ENCODE data around the gene ECT2. TPM values are rescaled to one million over a fixed set of nuclear protein-coding genes. Genes with fewer than 3 reads are reported as not detected.
"Not testable (repeated sequence)": the region's sequence is repeated elsewhere in the genome, so short reads cannot be mapped to it uniquely, and the experiment has no call there.

The ECT2 gene
- total RNA-seq, 1 experiment from 2014 or later = 145 TPM

- H3K4me2 ChIP-seq = peak overlapping the region; percentile 84
- H4K20me1 ChIP-seq (ENCODE audit: insufficient read depth) = no peaks in the 10 kb centered on the region
- no peaks in the 10 kb centered on the region for H3K9me3 ChIP-seq (ENCODE audit: insufficient read depth, low read depth)
- ChIA-PET CTCF (interaction anchor here (0.6 to 3.3 kb wide), 11 partner anchors 33 to 1886 kb away, joined by 3 to 40 read pairs (median 4); partner anchors contain the start of gene NCEH1), POLR2A (ENCODE audit: unreplicated experiment) (interaction anchor here (0.5 to 1.0 kb wide), 6 partner anchors 40 to 580 kb away, joined by 3 to 24 read pairs (median 8); partner anchors contain the start of genes NCEH1 and TNFSF10)
- no peak for DNase-seq
- H3K36me3 ChIP-seq (ENCODE audit: low read depth) = peaks cover 35% of the 10 kb centered on the region
- peak overlapping the region; percentile 89 for H2AFZ ChIP-seq
- H3K27me3 ChIP-seq (ENCODE audit: insufficient read depth, low read depth) = no peaks in the 10 kb centered on the region
- BruUV-seq (replicated peaks) = no TSS peak
- H3K9me2 ChIP-seq (ENCODE audit: insufficient read depth) = no peaks in the 10 kb centered on the region
- intact Hi-C loops (cut with micrococcal nuclease; ENCODE audit: unreplicated experiment) = loop anchor here (2.0 to 5.0 kb wide), 6 partner anchors 129 to 1294 kb away; no protein-coding TSS in a partner anchor
- peak overlapping the region; percentile 98 for H3K27ac ChIP-seq
- TF ChIP-seq CTCF (conservative IDR thresholded peaks at IDR 0.05) = no peak
- no peak for TF ChIP-seq EZH2 (IDR thresholded peaks at IDR 0.05; ENCODE audit: low read depth)
- H3K4me1 ChIP-seq (replicated peaks; ENCODE audit: insufficient read depth) = peaks cover 67% of the 10 kb centered on the region
- H3K79me2 ChIP-seq (ENCODE audit: low read depth) = peaks cover 53% of the 10 kb centered on the region
- peaks cover 32% of the 10 kb centered on the region for H3F3A ChIP-seq (ENCODE audit: insufficient read depth, low read depth)
- peak overlapping the region; percentile 81 for H3K4me3 ChIP-seq
Observed at GRCh38 chr3:172751175-172751704, 714 bp downstream of the ECT2 start.

DNA sequence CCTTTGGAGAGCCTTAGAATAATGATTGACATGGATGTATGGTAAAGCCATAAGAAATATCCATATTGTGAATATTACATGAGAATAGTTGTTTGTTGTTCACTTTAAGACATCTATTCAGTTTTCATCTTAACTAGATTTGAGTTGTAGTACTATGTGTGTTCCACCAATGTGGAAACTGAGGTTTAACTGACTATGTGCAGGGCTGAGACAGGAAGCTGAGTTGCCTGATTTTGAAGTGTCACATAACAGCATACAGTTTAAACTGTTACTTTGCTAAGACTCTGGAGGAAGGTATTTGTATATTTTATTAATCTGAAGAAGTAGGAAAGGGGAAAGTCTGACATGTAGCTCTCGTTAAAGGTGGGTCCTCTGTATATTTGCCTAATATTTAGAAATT, 2.1 kb downstream of the ECT2 start:
- CTCF ChIA-PET = no interaction called here
- no peak for DNase-seq
- Histone ChIP-seq H3K36me3 (ENCODE audit: low read depth) (peaks cover 45% of the 10 kb centered on the region), H3K4me3 (peak overlapping the region; percentile 81; the same call in 1 of the 2 replicates), H3K27ac (no peak overlapping the region), H2AFZ (no peak overlapping the region), H3K79me2 (ENCODE audit: low read depth) (peaks cover 60% of the 10 kb centered on the region), H4K20me1 (ENCODE audit: insufficient read depth) (no peaks in the 10 kb centered on the region), H3K27me3 (ENCODE audit: insufficient read depth, low read depth) (no peaks in the 10 kb centered on the region), H3K4me1 (replicated peaks; ENCODE audit: insufficient read depth) (peaks cover 57% of the 10 kb centered on the region), H3F3A (ENCODE audit: insufficient read depth, low read depth) (peaks cover 41% of the 10 kb centered on the region), H3K4me2 (peak overlapping the region; percentile 84), H3K9me2 (ENCODE audit: insufficient read depth) (no peaks in the 10 kb centered on the region), H3K9me3 (ENCODE audit: insufficient read depth, low read depth) (no peaks in the 10 kb centered on the region)
- no TSS peak for BruUV-seq (replicated peaks)
- TF ChIP-seq EZH2 (IDR thresholded peaks at IDR 0.05; ENCODE audit: low read depth) (no peak), CTCF (conservative IDR thresholded peaks at IDR 0.05) (no peak)
- intact Hi-C loops (cut with micrococcal nuclease; ENCODE audit: unreplicated experiment) = loop anchor here (5.0 kb wide), 5 partner anchors 130 to 1295 kb away; no protein-coding TSS in a partner anchor
- POLR2A ChIA-PET (ENCODE audit: unreplicated experiment) = interaction anchor here (0.7 kb wide), 2 partner anchors 76 to 490 kb away, joined by 3 to 9 read pairs; no protein-coding TSS in a partner anchor

GRCh38 chr3:172753125-172753524, 2.6 kb downstream of the ECT2 start:
- H3K4me2 ChIP-seq = peak overlapping the region; percentile 84; the same call in 1 of the 2 replicates
- DNase-seq = no peak
- H3F3A ChIP-seq (ENCODE audit: insufficient read depth, low read depth) = peaks cover 36% of the 10 kb centered on the region
- POLR2A ChIA-PET (ENCODE audit: unreplicated experiment) = interaction anchor here (0.5 to 0.7 kb wide), 3 partner anchors 77 to 491 kb away, joined by 3 to 9 read pairs (median 3); no protein-coding TSS in a partner anchor
- no peaks in the 10 kb centered on the region for H3K9me2 ChIP-seq (ENCODE audit: insufficient read depth)
- no peaks in the 10 kb centered on the region for H4K20me1 ChIP-seq (ENCODE audit: insufficient read depth)
- no TSS peak for BruUV-seq (replicated peaks)
- intact Hi-C loops (cut with micrococcal nuclease; ENCODE audit: unreplicated experiment) = loop anchor here (5.0 kb wide), 5 partner anchors 131 to 1296 kb away; no protein-coding TSS in a partner anchor
- H3K79me2 ChIP-seq (ENCODE audit: low read depth) = peaks cover 60% of the 10 kb centered on the region
- CTCF ChIA-PET = no interaction called here
- H3K9me3 ChIP-seq (ENCODE audit: insufficient read depth, low read depth) = no peaks in the 10 kb centered on the region
- H2AFZ ChIP-seq = no peak overlapping the region
- H3K27me3 ChIP-seq (ENCODE audit: insufficient read depth, low read depth) = no peaks in the 10 kb centered on the region
- no peak overlapping the region for H3K27ac ChIP-seq
- TF ChIP-seq CTCF (conservative IDR thresholded peaks at IDR 0.05) = no peak
- TF ChIP-seq EZH2 (IDR thresholded peaks at IDR 0.05; ENCODE audit: low read depth) = no peak
- no peak overlapping the region for H3K4me3 ChIP-seq
- peaks cover 52% of the 10 kb centered on the region for H3K4me1 ChIP-seq (replicated peaks; ENCODE audit: insufficient read depth)
- peaks cover 45% of the 10 kb centered on the region for H3K36me3 ChIP-seq (ENCODE audit: low read depth)

DNA sequence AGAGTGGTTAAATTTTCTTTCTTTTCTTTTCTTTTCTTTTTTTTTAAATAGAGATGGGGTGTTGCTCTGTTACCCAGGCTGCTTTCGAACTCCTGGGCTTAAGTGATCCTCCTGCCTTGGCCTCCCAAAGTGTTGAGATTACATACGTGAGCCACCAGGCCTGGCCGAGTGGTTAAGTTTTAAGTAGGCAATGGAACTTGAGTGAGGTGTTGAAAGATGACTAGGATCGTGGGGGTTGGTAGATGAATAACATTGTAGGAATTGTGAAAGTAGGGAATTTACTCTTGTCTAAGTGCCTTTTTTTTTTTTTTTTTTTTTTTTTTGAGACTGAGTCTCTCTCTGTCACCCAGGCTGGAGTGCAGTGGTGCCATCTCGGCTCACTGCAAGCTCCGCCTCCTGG, 9.9 kb downstream of the ECT2 start:
- intact Hi-C loops (cut with micrococcal nuclease; ENCODE audit: unreplicated experiment) = loop anchor here (5.0 kb wide), 1 partner anchor 42 kb away; no protein-coding TSS in a partner anchor
- peaks cover 21% of the 10 kb centered on the region for H3K79me2 ChIP-seq (ENCODE audit: low read depth)
- H2AFZ ChIP-seq; H3K27me3 ChIP-seq (ENCODE audit: insufficient read depth, low read depth); BruUV-seq (replicated peaks); H3K4me3 ChIP-seq; H4K20me1 ChIP-seq (ENCODE audit: insufficient read depth); POLR2A ChIA-PET (ENCODE audit: unreplicated experiment); H3K27ac ChIP-seq; H3K4me1 ChIP-seq (replicated peaks; ENCODE audit: insufficient read depth); H3K4me2 ChIP-seq; H3K9me3 ChIP-seq (ENCODE audit: insufficient read depth, low read depth); DNase-seq; H3K9me2 ChIP-seq (ENCODE audit: insufficient read depth): not testable (repeated sequence)
- CTCF ChIA-PET = interaction anchor here (0.6 kb wide), 1 partner anchor 427 kb away, joined by 4 read pairs; no protein-coding TSS in a partner anchor
- peaks cover 16% of the 10 kb centered on the region; the same call in 1 of the 2 replicates for H3F3A ChIP-seq (ENCODE audit: insufficient read depth, low read depth)
- H3K36me3 ChIP-seq (ENCODE audit: low read depth) = peaks cover 76% of the 10 kb centered on the region
